GM23338 (cell line): ENCODE measurements around the gene IFITM1. TPM values are rescaled to one million over a fixed set of nuclear protein-coding genes. Genes with fewer than 3 reads are reported as not detected.

ENCODE experiments used
- ATAC-seq: fragments of 200-7000 bp; cut with Tn5 transposase; 3 replicates; pipeline ENCODE4 v1.9.1; 2020
- DNase-seq: peaks from one replicate; pipeline ENCODE4 v3.0.0-alpha.2; 2015; ENCODE audit warnings: low spot score
- H2AFZ ChIP-seq: fragments of 200-600 bp; sonication (generic); 2 replicates; pipeline ENCODE4 v1.8.0; 2016; ENCODE audit warnings: antibody characterized with exemption, mild to moderate bottlenecking, moderate library complexity
- H3F3A ChIP-seq: fragments of 200-600 bp; sonication (generic); replicated peaks from 2 replicates; pipeline ENCODE4 v1.8.0; 2017; ENCODE audit warnings: antibody characterized with exemption, mixed run types, low read depth
- H3K27ac ChIP-seq: fragments of 200-600 bp; sonication (generic); 2 replicates; pipeline ENCODE4 v1.6.1; 2016; ENCODE audit warnings: low read depth
- H3K27me3 ChIP-seq: fragments of 200-600 bp; sonication (generic); 2 replicates; pipeline ENCODE4 v1.8.0; 2016; ENCODE audit warnings: mild to moderate bottlenecking, mixed run types, moderate library complexity; ENCODE audit not compliant: insufficient read depth
- H3K36me3 ChIP-seq: fragments of 200-600 bp; sonication (generic); 2 replicates; pipeline ENCODE4 v1.8.0; 2016; ENCODE audit warnings: mild to moderate bottlenecking; ENCODE audit not compliant: insufficient read depth
- H3K4me1 ChIP-seq: fragments of 200-600 bp; sonication (generic); 2 replicates; pipeline ENCODE4 v1.8.0; 2016; ENCODE audit warnings: mild to moderate bottlenecking, moderate library complexity; ENCODE audit not compliant: insufficient read depth
- H3K4me2 ChIP-seq: fragments of 200-600 bp; sonication (generic); 2 replicates; pipeline ENCODE4 v1.7.1; 2017; ENCODE audit warnings: mixed run types
- H3K4me3 ChIP-seq: fragments of 200-600 bp; sonication (generic); 2 replicates; pipeline ENCODE4 v1.6.1; 2016; ENCODE audit warnings: mixed run types
- H3K79me2 ChIP-seq: fragments of 200-600 bp; sonication (generic); replicated peaks from 2 replicates; pipeline ENCODE4 v1.8.0; 2017; ENCODE audit warnings: mild to moderate bottlenecking; ENCODE audit not compliant: insufficient read depth
- H3K9me2 ChIP-seq: fragments of 200-600 bp; sonication (generic); 2 replicates; pipeline ENCODE4 v1.8.0; 2017; ENCODE audit not compliant: insufficient read depth
- H4K20me1 ChIP-seq: fragments of 200-600 bp; sonication (generic); replicated peaks from 2 replicates; pipeline ENCODE4 v1.8.0; 2017; ENCODE audit warnings: mild to moderate bottlenecking; ENCODE audit not compliant: insufficient read depth
- H3K27ac Mint-ChIP-seq: 2 replicates; pipeline ENCODE4 v1.8.0; 2020; ENCODE audit warnings: inconsistent platforms, mild to moderate bottlenecking, moderate library complexity, mixed read lengths
- H3K27me3 Mint-ChIP-seq: 3 replicates; pipeline ENCODE4 v1.8.0; 2022; ENCODE audit warnings: low read depth, mild to moderate bottlenecking, moderate library complexity, mixed read lengths, inconsistent platforms; ENCODE audit not compliant: insufficient read depth, poor library complexity
- H3K36me3 Mint-ChIP-seq: 3 replicates; pipeline ENCODE4 v1.8.0; 2021; ENCODE audit warnings: low read depth, mild to moderate bottlenecking, inconsistent platforms, moderate library complexity, mixed read lengths
- H3K4me1 Mint-ChIP-seq: 3 replicates; pipeline ENCODE4 v1.8.0; 2020; ENCODE audit warnings: mild to moderate bottlenecking, inconsistent platforms, mixed read lengths
- H3K4me3 Mint-ChIP-seq: 3 replicates; pipeline ENCODE4 v1.8.0; 2021; ENCODE audit warnings: moderate library complexity, mild to moderate bottlenecking, inconsistent platforms, mixed read lengths
- H3K9me3 Mint-ChIP-seq: 3 replicates; pipeline ENCODE4 v1.8.0; 2020; ENCODE audit warnings: moderate library complexity, mild to moderate bottlenecking, inconsistent platforms, mixed read lengths
- CREB1 ChIP-seq: fragments of 250-450 bp; sonication (Bioruptor Pico); IDR thresholded peaks from 2 replicates; pipeline ENCODE4 v1.5.0; 2020; ENCODE audit warnings: low read depth, mild to moderate bottlenecking, moderate library complexity
- ETS1 ChIP-seq: IDR thresholded peaks from 2 replicates; pipeline ENCODE4 v1.6.1; 2016; ENCODE audit warnings: antibody characterized with exemption
- EZH2 ChIP-seq: fragments of 200-600 bp; sonication (generic); IDR thresholded peaks from one replicate; pipeline ENCODE4 v1.8.0; 2017; ENCODE audit warnings: antibody characterized with exemption, mild to moderate bottlenecking, low read depth; ENCODE audit not compliant: unreplicated experiment
- EZH2phosphoT487 ChIP-seq: fragments of 200-600 bp; sonication (generic); IDR thresholded peaks from one replicate; pipeline ENCODE4 v1.8.1; 2018; ENCODE audit warnings: antibody characterized with exemption; ENCODE audit not compliant: unreplicated experiment
- JUNB ChIP-seq: IDR thresholded peaks from one replicate; pipeline ENCODE4 v1.6.1; 2016; ENCODE audit warnings: antibody characterized with exemption; ENCODE audit not compliant: unreplicated experiment
- STAT1 ChIP-seq: IDR thresholded peaks from one replicate; pipeline ENCODE4 v1.6.1; 2016; ENCODE audit warnings: antibody characterized with exemption; ENCODE audit not compliant: unreplicated experiment
- ZNF114 ChIP-seq: fragments of 250-450 bp; sonication (Bioruptor Pico); IDR thresholded peaks from 2 replicates; pipeline ENCODE4 v1.5.0; 2020; ENCODE audit warnings: mild to moderate bottlenecking, moderate library complexity
- polyA plus RNA-seq: library from polyadenylated mRNA; unstranded; fragments of >200 nt; fragmentation: Nextera tagmentation; extraction: Ambion mirVana; gene quantifications from 2 replicates; pipeline ENCODE4 v1.2.1, GENCODE V29; 2016
- total RNA-seq: library from RNA; depleted of rRNA; stranded (reverse); fragments of >200 nt; shearing (Covaris generic); gene quantifications from 2 replicates; pipeline ENCODE4 v1.2.3, GENCODE V29; 2014
- TF ChIP-seq, protein P1 (sequence below): IDR thresholded peaks from one replicate; pipeline ENCODE4 v1.6.1; 2018; ENCODE audit warnings: antibody characterized with exemption; ENCODE audit not compliant: unreplicated experiment

IFITM1 gene
- total and polyA plus RNA-seq, 2 experiments from 2014 or later: 396 to 1,194 TPM

DNA sequence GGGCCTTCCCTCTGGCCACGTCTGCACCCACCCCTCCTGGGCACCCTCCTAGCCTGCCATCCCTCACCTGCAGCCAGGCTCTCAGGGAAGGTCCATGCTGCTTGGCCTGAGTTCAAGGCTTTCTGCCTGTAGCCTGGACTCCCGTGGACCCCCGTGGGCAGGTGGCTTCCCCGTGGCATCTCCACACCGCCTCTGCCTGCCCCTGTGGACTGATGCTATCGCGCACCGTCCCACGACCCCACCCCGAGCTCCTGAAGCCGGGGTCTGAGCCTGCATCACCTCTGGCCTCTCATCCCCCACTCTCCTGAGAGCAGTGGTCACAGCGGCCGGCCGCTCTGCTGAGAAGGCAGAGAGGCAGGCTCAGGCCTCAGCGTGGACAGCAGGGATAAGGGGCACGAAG, 19.1 kb upstream of the IFITM1 start:
- DNase-seq: no peak
- H3K36me3 ChIP-seq: no peaks in the 10 kb centered on the region
- Mint-ChIP-seq H3K36me3 (peaks cover 11% of the 10 kb centered on the region; the same call in 2 of the 3 replicates), H3K4me1 (peaks cover 19% of the 10 kb centered on the region), H3K27ac (no peak overlapping the region), H3K27me3 (peaks cover 8% of the 10 kb centered on the region), H3K9me3 (no peaks in the 10 kb centered on the region), H3K4me3 (no peak overlapping the region)
- H3K4me2 ChIP-seq: no peak overlapping the region
- H3K4me1 ChIP-seq: peaks cover 3% of the 10 kb centered on the region; the same call in 1 of the 2 replicates
- no peak for ATAC-seq
- no peaks in the 10 kb centered on the region for H3K79me2 ChIP-seq
- H4K20me1 ChIP-seq: no peaks in the 10 kb centered on the region
- H3F3A ChIP-seq: no peaks in the 10 kb centered on the region
- no peak for TF ChIP-seq EZH2
- no peak for TF ChIP-seq STAT1
- no peak for TF ChIP-seq ETS1
- TF ChIP-seq CREB1 (CRISPR knock-in tag): no peak
- TF ChIP-seq ZNF114 (CRISPR knock-in tag): no peak
- TF ChIP-seq JUNB: no peak
- TF ChIP-seq EZH2phosphoT487: no peak
- H2AFZ ChIP-seq: no peak overlapping the region
- no peaks in the 10 kb centered on the region for H3K9me2 ChIP-seq
- no peaks in the 10 kb centered on the region for H3K27me3 ChIP-seq
- no peak overlapping the region for H3K4me3 ChIP-seq
- H3K27ac ChIP-seq: no peak overlapping the region

DNA sequence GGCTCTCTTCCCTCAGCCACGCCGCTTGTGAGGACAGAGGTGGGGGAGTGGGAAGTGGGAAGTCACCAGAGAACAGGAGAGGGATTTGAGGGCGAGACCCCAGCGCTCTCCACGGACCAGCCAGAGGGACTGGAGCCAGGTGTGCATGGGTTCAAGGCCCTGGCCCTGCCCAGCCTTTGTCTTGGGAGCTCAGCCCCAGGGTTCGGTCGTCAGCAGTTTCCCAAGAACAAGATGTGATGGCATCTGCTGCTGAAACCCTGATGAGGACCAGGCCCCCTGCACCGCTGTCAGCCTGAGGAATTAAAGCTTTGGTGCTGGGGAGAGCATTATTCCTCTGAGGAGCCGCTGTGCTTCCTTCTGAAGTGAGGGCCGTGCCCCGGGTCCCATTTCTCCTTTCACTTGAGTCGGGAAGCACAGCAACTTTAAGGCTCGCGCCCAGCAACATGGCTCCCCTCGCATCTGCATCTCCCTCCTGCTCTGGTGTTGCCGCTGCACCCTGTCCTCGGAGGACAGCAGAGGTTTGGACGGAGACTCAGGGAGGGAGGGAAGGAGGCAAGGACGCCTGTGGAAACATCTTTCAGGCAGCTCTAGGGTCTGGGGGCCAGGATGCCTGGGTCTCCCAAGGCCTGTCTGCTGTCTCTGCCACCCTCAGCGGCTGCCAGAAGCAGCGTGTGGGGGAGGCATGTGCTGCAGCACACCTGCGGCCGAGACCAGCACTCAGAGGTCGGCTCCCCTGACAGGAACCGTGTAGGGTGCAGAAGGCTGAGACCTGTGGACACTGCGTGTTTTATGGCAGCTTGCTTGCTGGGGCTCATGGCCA, 18.3 kb upstream of the IFITM1 start:
- Mint-ChIP-seq H3K9me3 (no peaks in the 10 kb centered on the region), H3K27me3 (peaks cover 8% of the 10 kb centered on the region), H3K4me1 (peaks cover 23% of the 10 kb centered on the region), H3K36me3 (peaks cover 11% of the 10 kb centered on the region; the same call in 2 of the 3 replicates), H3K27ac (no peak overlapping the region), H3K4me3 (no peak overlapping the region)
- H3K79me2 ChIP-seq: no peaks in the 10 kb centered on the region
- no peak overlapping the region for H3K27ac ChIP-seq
- no peaks in the 10 kb centered on the region for H3K9me2 ChIP-seq
- no peak overlapping the region for H2AFZ ChIP-seq
- H3K36me3 ChIP-seq: no peaks in the 10 kb centered on the region
- H3F3A ChIP-seq: 0 out of 2 replicates have a peak, but pooled peaks cover 4% of the 10 kb centered on the region
- ATAC-seq (no peak), DNase-seq (no peak)
- H3K27me3 ChIP-seq: no peaks in the 10 kb centered on the region
- H4K20me1 ChIP-seq: no peaks in the 10 kb centered on the region
- H3K4me2 ChIP-seq: no peak overlapping the region
- H3K4me3 ChIP-seq: no peak overlapping the region
- H3K4me1 ChIP-seq: peaks cover 10% of the 10 kb centered on the region
- TF ChIP-seq, protein P1, sequence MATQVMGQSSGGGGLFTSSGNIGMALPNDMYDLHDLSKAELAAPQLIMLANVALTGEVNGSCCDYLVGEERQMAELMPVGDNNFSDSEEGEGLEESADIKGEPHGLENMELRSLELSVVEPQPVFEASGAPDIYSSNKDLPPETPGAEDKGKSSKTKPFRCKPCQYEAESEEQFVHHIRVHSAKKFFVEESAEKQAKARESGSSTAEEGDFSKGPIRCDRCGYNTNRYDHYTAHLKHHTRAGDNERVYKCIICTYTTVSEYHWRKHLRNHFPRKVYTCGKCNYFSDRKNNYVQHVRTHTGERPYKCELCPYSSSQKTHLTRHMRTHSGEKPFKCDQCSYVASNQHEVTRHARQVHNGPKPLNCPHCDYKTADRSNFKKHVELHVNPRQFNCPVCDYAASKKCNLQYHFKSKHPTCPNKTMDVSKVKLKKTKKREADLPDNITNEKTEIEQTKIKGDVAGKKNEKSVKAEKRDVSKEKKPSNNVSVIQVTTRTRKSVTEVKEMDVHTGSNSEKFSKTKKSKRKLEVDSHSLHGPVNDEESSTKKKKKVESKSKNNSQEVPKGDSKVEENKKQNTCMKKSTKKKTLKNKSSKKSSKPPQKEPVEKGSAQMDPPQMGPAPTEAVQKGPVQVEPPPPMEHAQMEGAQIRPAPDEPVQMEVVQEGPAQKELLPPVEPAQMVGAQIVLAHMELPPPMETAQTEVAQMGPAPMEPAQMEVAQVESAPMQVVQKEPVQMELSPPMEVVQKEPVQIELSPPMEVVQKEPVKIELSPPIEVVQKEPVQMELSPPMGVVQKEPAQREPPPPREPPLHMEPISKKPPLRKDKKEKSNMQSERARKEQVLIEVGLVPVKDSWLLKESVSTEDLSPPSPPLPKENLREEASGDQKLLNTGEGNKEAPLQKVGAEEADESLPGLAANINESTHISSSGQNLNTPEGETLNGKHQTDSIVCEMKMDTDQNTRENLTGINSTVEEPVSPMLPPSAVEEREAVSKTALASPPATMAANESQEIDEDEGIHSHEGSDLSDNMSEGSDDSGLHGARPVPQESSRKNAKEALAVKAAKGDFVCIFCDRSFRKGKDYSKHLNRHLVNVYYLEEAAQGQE: no peak
- TF ChIP-seq ETS1 (no peak), CREB1 (CRISPR knock-in tag) (no peak)
